HepG2 (cell line): ENCODE data around the gene DSG2. TPM values are rescaled to one million over a fixed set of nuclear protein-coding genes. Genes with fewer than 3 reads are reported as not detected.
A peak's percentile ranks its signal among the peaks of the same experiment; 100 is the strongest.

Source experiments
- CBFB ChIP-seq: sonication (generic); formaldehyde crosslinking; IDR thresholded peaks from 2 replicates; pipeline ENCODE4 v1.4.0; 2020; ENCODE audit warnings: missing genetic modification reagents
- DMTF1 ChIP-seq: sonication (generic); formaldehyde crosslinking; IDR thresholded peaks from 2 replicates; pipeline ENCODE4 v1.4.0; 2020; ENCODE audit warnings: mild to moderate bottlenecking, missing genetic modification reagents
- JUND ChIP-seq: sonication (generic); formaldehyde crosslinking; IDR thresholded peaks from 2 replicates; pipeline ENCODE4 v1.8.0; 2022; ENCODE audit warnings: mild to moderate bottlenecking, missing genetic modification reagents
- KDM2A ChIP-seq: sonication (generic); formaldehyde crosslinking; IDR thresholded peaks from 2 replicates; pipeline ENCODE4 v1.4.0; 2020; ENCODE audit warnings: low read depth, missing genetic modification reagents, borderline replicate concordance
- PAXIP1 ChIP-seq: sonication (generic); formaldehyde crosslinking; conservative IDR thresholded peaks from 2 replicates; pipeline ENCODE4 v1.4.0; 2020; ENCODE audit warnings: mild to moderate bottlenecking, missing genetic modification reagents, moderate library complexity
- ZBTB40 ChIP-seq, 2 experiments: fragments of 450-650 bp in 1 of 2; sonication (generic) in 1 of 2; formaldehyde crosslinking in 1 of 2; IDR thresholded peaks; 2 replicates each; pipeline versions ENCODE4 v1.6.1 to v1.8.0; 2016 to 2022; ENCODE audit warnings: antibody characterized with exemption in 1 of 2, mild to moderate bottlenecking in 1 of 2, missing genetic modification reagents in 1 of 2
- ZMYM2 ChIP-seq: sonication (generic); formaldehyde crosslinking; IDR thresholded peaks from 2 replicates; pipeline ENCODE4 v1.8.0; 2022; ENCODE audit warnings: mild to moderate bottlenecking, missing genetic modification reagents
- ZMYM3 ChIP-seq: sonication (generic); formaldehyde crosslinking; IDR thresholded peaks from 2 replicates; pipeline ENCODE4 v1.5.1; 2020; ENCODE audit warnings: mild to moderate bottlenecking, missing genetic modification reagents
- ZNF180 ChIP-seq: sonication (generic); formaldehyde crosslinking; IDR thresholded peaks from 2 replicates; pipeline ENCODE4 v1.4.0; 2020; ENCODE audit warnings: low read depth, missing genetic modification reagents, borderline replicate concordance
- ZNF557 ChIP-seq: sonication (generic); formaldehyde crosslinking; IDR thresholded peaks from 2 replicates; pipeline ENCODE4 v1.4.0; 2020; ENCODE audit warnings: missing genetic modification reagents
- ZUFSP ChIP-seq: sonication (generic); formaldehyde crosslinking; IDR thresholded peaks from 2 replicates; pipeline ENCODE4 v1.9.0; 2021; ENCODE audit warnings: missing genetic modification reagents, mild to moderate bottlenecking, borderline replicate concordance
- polyA plus RNA-seq, 8 experiments: library from polyadenylated mRNA; depleted of rRNA in 3 of 8; stranded (reverse) in 7 of 8; unstranded in 1 of 8; fragments of >200 nt; fragmentation: Illumina TruSeq in 4 of 8; extraction: Trizol in 4 of 8; gene quantifications; 2 replicates each; pipeline versions ENCODE4 v1.2.1 to v1.2.3, GENCODE V29; 2011 to 2016; ENCODE audit warnings: low read depth in 4 of 8, missing spikeins in 1 of 8, mixed read lengths in 1 of 8; ENCODE audit not compliant: insufficient read depth in 1 of 8
- total RNA-seq, 5 experiments: library from RNA; depleted of rRNA; stranded (reverse); fragments of >200 nt; fragmentation: Illumina TruSeq; extraction: Trizol; gene quantifications; 2 replicates each; pipeline ENCODE4 v1.2.3, GENCODE V29; 2016; ENCODE audit warnings: low read depth in 1 of 5

The DSG2 gene
- total and polyA plus RNA-seq, 2 of the 13 experiments (the other 11 are each of a cell fraction or from before 2014, with no cell fraction given), result 23.3 to 66.7 TPM

- TF ChIP-seq PAXIP1 (CRISPR knock-in tag) (peak; percentile 71), ZMYM3 (CRISPR knock-in tag) (peak; percentile 21; the same call in 1 of the 2 replicates), CBFB (CRISPR knock-in tag) (no peak), ZUFSP (no peak), ZNF557 (CRISPR knock-in tag) (no peak), DMTF1 (no peak), ZMYM2 (CRISPR knock-in tag) (no peak; the same call in 1 of the 2 replicates), KDM2A (no peak), ZBTB40 (IDR thresholded peaks at IDR 0.05) (no peak), ZBTB40 (CRISPR knock-in tag; IDR thresholded peaks at IDR 0.05) (no peak), JUND (CRISPR knock-in tag) (no peak), ZNF180 (no peak)
Measured at GRCh38 chr18:31566576-31567306, 68.8 kb downstream of the DSG2 start (continued).
